HepG2 (cell line): Measurements from ENCODE around the gene PRR30. TPM values are rescaled to one million over a fixed set of nuclear protein-coding genes. Genes with fewer than 3 reads are reported as not detected.

Experiments
- AGO1 ChIP-seq: fragments of 200-400 bp; formaldehyde crosslinking; IDR thresholded peaks from 2 replicates; pipeline ENCODE4 v1.6.1; 2017; ENCODE audit warnings: mild to moderate bottlenecking, low read depth, low read length, moderate library complexity; ENCODE audit not compliant: poor library complexity, severe bottlenecking
- BORCS8-MEF2B ChIP-seq: sonication (generic); formaldehyde crosslinking; IDR thresholded peaks from 2 replicates; pipeline ENCODE4 v1.8.0; 2022; ENCODE audit warnings: mild to moderate bottlenecking, missing genetic modification reagents
- CBFB ChIP-seq: sonication (generic); formaldehyde crosslinking; IDR thresholded peaks from 2 replicates; pipeline ENCODE4 v1.4.0; 2020; ENCODE audit warnings: missing genetic modification reagents
- EZH2 ChIP-seq: conservative IDR thresholded peaks from 2 replicates; pipeline ENCODE4 v1.6.1; 2012; ENCODE audit warnings: mild to moderate bottlenecking, low read depth, low read length, moderate library complexity
- ISX ChIP-seq: sonication (generic); formaldehyde crosslinking; conservative IDR thresholded peaks from 2 replicates; pipeline ENCODE4 v1.5.0; 2020; ENCODE audit warnings: missing genetic modification reagents
- JARID2 ChIP-seq: sonication (generic); formaldehyde crosslinking; IDR thresholded peaks from 2 replicates; pipeline ENCODE4 v1.8.1; 2023; ENCODE audit warnings: missing genetic modification reagents, inconsistent platforms; ENCODE audit not compliant: insufficient replicate concordance
- KAT2B ChIP-seq: fragments of 150-350 bp; IDR thresholded peaks from 2 replicates; pipeline ENCODE4 v1.6.1; 2014; ENCODE audit warnings: low read depth, low read length, borderline replicate concordance
- NAIF1 ChIP-seq: sonication (generic); formaldehyde crosslinking; IDR thresholded peaks from 2 replicates; pipeline ENCODE4 v1.5.0; 2020; ENCODE audit warnings: mild to moderate bottlenecking, missing genetic modification reagents, borderline replicate concordance
- POLR2G ChIP-seq: fragments of 200-400 bp; formaldehyde crosslinking; IDR thresholded peaks from 2 replicates; pipeline ENCODE4 v1.6.1; 2018; ENCODE audit warnings: mild to moderate bottlenecking, low read depth, low read length, moderate library complexity
- U2AF1 ChIP-seq: fragments of 200-400 bp; formaldehyde crosslinking; optimal IDR thresholded peaks from 2 replicates; pipeline ENCODE3; 2017; ENCODE audit warnings: mild to moderate bottlenecking, low read depth, low read length
- YEATS4 ChIP-seq: sonication (generic); formaldehyde crosslinking; IDR thresholded peaks from 2 replicates; pipeline ENCODE4 v1.4.0; 2020; ENCODE audit warnings: missing genetic modification reagents, borderline replicate concordance
- ZBTB42 ChIP-seq: sonication (generic); formaldehyde crosslinking; IDR thresholded peaks from 2 replicates; pipeline ENCODE4 v1.5.0; 2020; ENCODE audit warnings: mild to moderate bottlenecking, missing genetic modification reagents
- ZNF121 ChIP-seq: sonication (generic); formaldehyde crosslinking; IDR thresholded peaks from 2 replicates; pipeline ENCODE4 v1.5.0; 2020; ENCODE audit warnings: mild to moderate bottlenecking, missing genetic modification reagents
- ZNF292 ChIP-seq: sonication (generic); formaldehyde crosslinking; IDR thresholded peaks from 2 replicates; pipeline ENCODE4 v1.8.1; 2022; ENCODE audit warnings: mild to moderate bottlenecking, low read depth, missing genetic modification reagents, borderline replicate concordance
- ZNF335 ChIP-seq: sonication (generic); formaldehyde crosslinking; IDR thresholded peaks from 2 replicates; pipeline ENCODE4 v1.4.0; 2020; ENCODE audit warnings: missing genetic modification reagents
- ZNF572 ChIP-seq: sonication (generic); formaldehyde crosslinking; IDR thresholded peaks from 2 replicates; pipeline ENCODE4 v1.5.1; 2020; ENCODE audit warnings: mild to moderate bottlenecking, missing genetic modification reagents
- ZNF746 ChIP-seq: sonication (generic); formaldehyde crosslinking; IDR thresholded peaks from 2 replicates; pipeline ENCODE4 v1.8.0; 2022; ENCODE audit warnings: mild to moderate bottlenecking, missing genetic modification reagents
- ZNF776 ChIP-seq: sonication (generic); formaldehyde crosslinking; IDR thresholded peaks from 2 replicates; pipeline ENCODE4 v1.4.0; 2020; ENCODE audit warnings: mild to moderate bottlenecking, missing genetic modification reagents
- polyA plus RNA-seq, 8 experiments: library from polyadenylated mRNA; depleted of rRNA in 3 of 8; stranded (reverse) in 7 of 8; unstranded in 1 of 8; fragments of >200 nt; fragmentation: Illumina TruSeq in 4 of 8; extraction: Trizol in 4 of 8; gene quantifications; 2 replicates each; pipeline versions ENCODE4 v1.2.1 to v1.2.3, GENCODE V29; 2011 to 2016; ENCODE audit warnings: low read depth in 4 of 8, missing spikeins in 1 of 8, mixed read lengths in 1 of 8; ENCODE audit not compliant: insufficient read depth in 1 of 8
- total RNA-seq, 5 experiments: library from RNA; depleted of rRNA; stranded (reverse); fragments of >200 nt; fragmentation: Illumina TruSeq; extraction: Trizol; gene quantifications; 2 replicates each; pipeline ENCODE4 v1.2.3, GENCODE V29; 2016; ENCODE audit warnings: low read depth in 1 of 5
- TF ChIP-seq, protein P1 (sequence below): conservative IDR thresholded peaks from 2 replicates; pipeline ENCODE4 v1.6.1; 2018; ENCODE audit warnings: missing genetic modification reagents
- TF ChIP-seq, protein P2 (sequence below): sonication (generic); formaldehyde crosslinking; IDR thresholded peaks from 2 replicates; pipeline ENCODE4 v1.5.0; 2020; ENCODE audit warnings: mild to moderate bottlenecking, missing genetic modification reagents
- TF ChIP-seq, protein P3 (sequence below): sonication (generic); formaldehyde crosslinking; IDR thresholded peaks from 2 replicates; pipeline ENCODE4; 2020; ENCODE audit warnings: missing genetic modification reagents, mild to moderate bottlenecking, borderline replicate concordance
- TF ChIP-seq, protein P4 (sequence below): sonication (generic); formaldehyde crosslinking; IDR thresholded peaks from 2 replicates; pipeline ENCODE4 v1.4.0; 2020; ENCODE audit warnings: missing genetic modification reagents, borderline replicate concordance
- TF ChIP-seq, protein P5 (sequence below): sonication (generic); formaldehyde crosslinking; IDR thresholded peaks from 2 replicates; pipeline ENCODE4 v1.4.0; 2020; ENCODE audit warnings: missing genetic modification reagents, low read depth, mild to moderate bottlenecking, borderline replicate concordance

The PRR30 gene
- total and polyA plus RNA-seq, 2 of the 13 experiments (the other 11 are each of a cell fraction or from before 2014, with no cell fraction given): not detected

DNA sequence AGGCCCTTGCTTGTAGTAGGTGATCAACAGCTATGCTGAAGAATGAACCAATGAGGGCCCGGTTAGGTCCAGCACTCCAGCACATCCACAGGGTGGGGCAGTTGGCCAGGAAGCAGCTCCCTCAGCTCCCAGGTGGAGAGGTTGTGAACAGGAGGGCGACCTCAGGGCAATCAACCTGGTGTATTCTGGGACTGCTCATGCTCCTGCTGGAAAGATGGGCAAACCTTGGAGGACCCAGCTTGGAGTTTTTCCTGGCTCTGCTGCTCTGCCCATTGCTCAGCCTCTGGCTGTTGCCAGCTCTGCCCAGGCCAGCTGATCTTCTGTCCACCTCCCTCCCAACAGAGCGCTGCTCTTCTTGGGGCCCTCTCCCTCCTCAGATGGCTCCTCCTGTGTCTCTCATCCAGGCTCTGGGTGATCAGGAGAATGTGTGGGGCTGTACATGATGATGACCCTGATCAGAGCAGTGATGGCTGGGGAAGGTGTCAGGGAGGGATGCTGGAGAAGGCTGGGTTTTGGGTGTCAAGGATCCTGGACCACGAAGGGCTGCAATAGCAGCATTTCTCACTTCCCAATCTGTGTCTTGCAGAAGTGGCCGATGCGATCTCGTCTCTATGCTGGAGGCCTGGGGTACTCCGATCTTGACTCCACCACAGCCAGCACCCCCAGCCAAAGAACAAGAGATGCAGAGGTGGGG, 13.0 kb upstream of the PRR30 start (continued):
- TF ChIP-seq, protein P1, sequence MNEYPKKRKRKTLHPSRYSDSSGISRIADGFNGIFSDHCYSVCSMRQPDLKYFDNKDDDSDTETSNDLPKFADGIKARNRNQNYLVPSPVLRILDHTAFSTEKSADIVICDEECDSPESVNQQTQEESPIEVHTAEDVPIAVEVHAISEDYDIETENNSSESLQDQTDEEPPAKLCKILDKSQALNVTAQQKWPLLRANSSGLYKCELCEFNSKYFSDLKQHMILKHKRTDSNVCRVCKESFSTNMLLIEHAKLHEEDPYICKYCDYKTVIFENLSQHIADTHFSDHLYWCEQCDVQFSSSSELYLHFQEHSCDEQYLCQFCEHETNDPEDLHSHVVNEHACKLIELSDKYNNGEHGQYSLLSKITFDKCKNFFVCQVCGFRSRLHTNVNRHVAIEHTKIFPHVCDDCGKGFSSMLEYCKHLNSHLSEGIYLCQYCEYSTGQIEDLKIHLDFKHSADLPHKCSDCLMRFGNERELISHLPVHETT (CRISPR knock-in tag): no peak
- TF ChIP-seq YEATS4 (CRISPR knock-in tag) (no peak), ZNF335 (CRISPR knock-in tag) (no peak), U2AF1 (no peak), JARID2 (CRISPR knock-in tag) (no peak), NAIF1 (CRISPR knock-in tag) (0 out of 2 replicates have a peak, but pooled peaks have one; percentile 23), CBFB (no peak), ZNF776 (CRISPR knock-in tag) (no peak), ZBTB42 (no peak), POLR2G (no peak), ZNF572 (no peak), EZH2 (no peak), ZNF746 (CRISPR knock-in tag) (no peak), KAT2B (no peak), ZNF292 (0 out of 2 replicates have a peak, but pooled peaks have one; percentile 29), AGO1 (no peak), BORCS8-MEF2B (CRISPR knock-in tag) (no peak), ZNF121 (CRISPR knock-in tag) (no peak), ISX (no peak)
- TF ChIP-seq, protein P2, sequence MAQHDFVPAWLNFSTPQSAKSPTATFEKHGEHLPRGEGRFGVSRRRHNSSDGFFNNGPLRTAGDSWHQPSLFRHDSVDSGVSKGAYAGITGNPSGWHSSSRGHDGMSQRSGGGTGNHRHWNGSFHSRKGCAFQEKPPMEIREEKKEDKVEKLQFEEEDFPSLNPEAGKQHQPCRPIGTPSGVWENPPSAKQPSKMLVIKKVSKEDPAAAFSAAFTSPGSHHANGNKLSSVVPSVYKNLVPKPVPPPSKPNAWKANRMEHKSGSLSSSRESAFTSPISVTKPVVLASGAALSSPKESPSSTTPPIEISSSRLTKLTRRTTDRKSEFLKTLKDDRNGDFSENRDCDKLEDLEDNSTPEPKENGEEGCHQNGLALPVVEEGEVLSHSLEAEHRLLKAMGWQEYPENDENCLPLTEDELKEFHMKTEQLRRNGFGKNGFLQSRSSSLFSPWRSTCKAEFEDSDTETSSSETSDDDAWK: no peak
- TF ChIP-seq, protein P3, sequence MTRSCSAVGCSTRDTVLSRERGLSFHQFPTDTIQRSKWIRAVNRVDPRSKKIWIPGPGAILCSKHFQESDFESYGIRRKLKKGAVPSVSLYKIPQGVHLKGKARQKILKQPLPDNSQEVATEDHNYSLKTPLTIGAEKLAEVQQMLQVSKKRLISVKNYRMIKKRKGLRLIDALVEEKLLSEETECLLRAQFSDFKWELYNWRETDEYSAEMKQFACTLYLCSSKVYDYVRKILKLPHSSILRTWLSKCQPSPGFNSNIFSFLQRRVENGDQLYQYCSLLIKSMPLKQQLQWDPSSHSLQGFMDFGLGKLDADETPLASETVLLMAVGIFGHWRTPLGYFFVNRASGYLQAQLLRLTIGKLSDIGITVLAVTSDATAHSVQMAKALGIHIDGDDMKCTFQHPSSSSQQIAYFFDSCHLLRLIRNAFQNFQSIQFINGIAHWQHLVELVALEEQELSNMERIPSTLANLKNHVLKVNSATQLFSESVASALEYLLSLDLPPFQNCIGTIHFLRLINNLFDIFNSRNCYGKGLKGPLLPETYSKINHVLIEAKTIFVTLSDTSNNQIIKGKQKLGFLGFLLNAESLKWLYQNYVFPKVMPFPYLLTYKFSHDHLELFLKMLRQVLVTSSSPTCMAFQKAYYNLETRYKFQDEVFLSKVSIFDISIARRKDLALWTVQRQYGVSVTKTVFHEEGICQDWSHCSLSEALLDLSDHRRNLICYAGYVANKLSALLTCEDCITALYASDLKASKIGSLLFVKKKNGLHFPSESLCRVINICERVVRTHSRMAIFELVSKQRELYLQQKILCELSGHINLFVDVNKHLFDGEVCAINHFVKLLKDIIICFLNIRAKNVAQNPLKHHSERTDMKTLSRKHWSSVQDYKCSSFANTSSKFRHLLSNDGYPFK (CRISPR knock-in tag): peak; percentile 37; the same call in 1 of the 2 replicates
- TF ChIP-seq, protein P4, sequence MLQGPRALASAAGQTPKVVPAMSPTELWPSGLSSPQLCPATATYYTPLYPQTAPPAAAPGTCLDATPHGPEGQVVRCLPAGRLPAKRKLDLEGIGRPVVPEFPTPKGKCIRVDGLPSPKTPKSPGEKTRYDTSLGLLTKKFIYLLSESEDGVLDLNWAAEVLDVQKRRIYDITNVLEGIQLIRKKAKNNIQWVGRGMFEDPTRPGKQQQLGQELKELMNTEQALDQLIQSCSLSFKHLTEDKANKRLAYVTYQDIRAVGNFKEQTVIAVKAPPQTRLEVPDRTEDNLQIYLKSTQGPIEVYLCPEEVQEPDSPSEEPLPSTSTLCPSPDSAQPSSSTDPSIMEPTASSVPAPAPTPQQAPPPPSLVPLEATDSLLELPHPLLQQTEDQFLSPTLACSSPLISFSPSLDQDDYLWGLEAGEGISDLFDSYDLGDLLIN (CRISPR knock-in tag): no peak
- TF ChIP-seq, protein P5, sequence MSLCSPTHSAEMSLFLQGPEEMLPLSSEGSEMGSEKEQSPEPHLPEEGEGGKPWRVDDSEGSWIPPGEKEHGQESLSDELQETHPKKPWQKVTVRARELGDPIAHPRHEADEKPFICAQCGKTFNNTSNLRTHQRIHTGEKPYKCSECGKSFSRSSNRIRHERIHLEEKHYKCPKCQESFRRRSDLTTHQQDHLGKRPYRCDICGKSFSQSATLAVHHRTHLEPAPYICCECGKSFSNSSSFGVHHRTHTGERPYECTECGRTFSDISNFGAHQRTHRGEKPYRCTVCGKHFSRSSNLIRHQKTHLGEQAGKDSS: peak; percentile 29; the same call in 1 of the 2 replicates
